K562 (cell line): ENCODE results near the gene KAZALD1. TPM values are rescaled to one million over a fixed set of nuclear protein-coding genes. Genes with fewer than 3 reads are reported as not detected.

Experiments used
- CBX8 ChIP-seq: fragments of 200-600 bp; sonication (generic); IDR thresholded peaks from 2 replicates; pipeline ENCODE4 v1.6.1; 2012; ENCODE audit warnings: borderline replicate concordance, mixed run types, low read depth, mild to moderate bottlenecking, moderate library complexity, mixed read lengths, low read length, control low read depth, inconsistent platforms; ENCODE audit not compliant: poor library complexity, severe bottlenecking; ENCODE audit errors: extremely low read depth
- ELK3 ChIP-seq: fragments of 450-650 bp; formaldehyde crosslinking; IDR thresholded peaks from 2 replicates; pipeline ENCODE4 v1.4.0; 2020; ENCODE audit warnings: mild to moderate bottlenecking
- HDAC3 ChIP-seq: fragments of 450-650 bp; IDR thresholded peaks from 2 replicates; pipeline ENCODE4 v1.6.1; 2018; ENCODE audit warnings: borderline replicate concordance, mild to moderate bottlenecking, moderate library complexity; ENCODE audit not compliant: partially characterized antibody
- NCOA4 ChIP-seq: fragments of 450-650 bp; IDR thresholded peaks from 2 replicates; pipeline ENCODE4 v1.6.1; 2018; ENCODE audit warnings: mild to moderate bottlenecking; ENCODE audit not compliant: partially characterized antibody
- POLR2AphosphoS5 ChIP-seq: IDR thresholded peaks from 2 replicates; pipeline ENCODE4 v1.6.1; 2011; ENCODE audit warnings: mild to moderate bottlenecking, low read depth, low read length, moderate library complexity; ENCODE audit not compliant: control insufficient read depth, insufficient read depth
- PPARD ChIP-seq: fragments of 250-450 bp; sonication (Bioruptor Pico); IDR thresholded peaks from 2 replicates; pipeline ENCODE4 v1.8.0; 2022; ENCODE audit warnings: inconsistent platforms, mild to moderate bottlenecking, moderate library complexity
- RFX1 ChIP-seq: fragments of 450-650 bp; IDR thresholded peaks from 2 replicates; pipeline ENCODE4 v1.6.1; 2016; ENCODE audit warnings: mild to moderate bottlenecking, moderate library complexity
- UBTF ChIP-seq, 2 experiments: IDR thresholded peaks; 2 replicates each; pipeline ENCODE4 v1.6.1; 2012; ENCODE audit warnings: improper control_type of control experiment in 2 of 2, low read depth in 2 of 2, low read length in 2 of 2, borderline replicate concordance in 1 of 2
- ZNF263 ChIP-seq: sonication (generic); formaldehyde crosslinking; IDR thresholded peaks from 2 replicates; pipeline ENCODE4 v1.8.0; 2022; ENCODE audit warnings: mild to moderate bottlenecking, missing genetic modification reagents, borderline replicate concordance
- ZNF407 ChIP-seq: fragments of 450-650 bp; IDR thresholded peaks from 2 replicates; pipeline ENCODE4 v1.6.1; 2016; ENCODE audit warnings: low read depth
- polyA plus RNA-seq, 8 experiments: library from polyadenylated mRNA; depleted of rRNA in 4 of 8; stranded (reverse) in 5 of 8; unstranded in 3 of 8; fragments of >200 nt; fragmentation: Nextera tagmentation in 2 of 8; fragmentation: Illumina TruSeq in 1 of 8; extraction: Ambion mirVana in 2 of 8; extraction: Trizol in 1 of 8; gene quantifications; 2 replicates each; pipeline versions ENCODE4 v1.2.1 to v1.2.3, GENCODE V29; 2011 to 2014; ENCODE audit warnings: inconsistent platforms in 1 of 8, missing spikeins in 1 of 8
- total RNA-seq, 7 experiments: library from RNA; depleted of rRNA in 6 of 7; stranded (reverse); fragments of >200 nt in 6 of 7; fragmentation: Illumina TruSeq in 2 of 7; extraction: Trizol in 2 of 7; gene quantifications; 2 replicates each; pipeline versions ENCODE4 v1.2.1 to v1.2.3, GENCODE V29; 2011 to 2021; ENCODE audit warnings: low replicate concordance in 1 of 7

KAZALD1 gene
- total and polyA plus RNA-seq, 9 of the 15 experiments (the other 6 are each of a cell fraction or from before 2014, with no cell fraction given), result 0.15 to 10.0 (median 4.9) TPM

GRCh38 chr10:101060951-101061623, 702 bp upstream of the KAZALD1 start (continued):
- TF ChIP-seq UBTF (IDR thresholded peaks at IDR 0.05; ENCODE audit: borderline replicate concordance in 1 of 2, low read depth in 2 of 2, low read length in 2 of 2) (peak; percentile 38 to 78; a peak in 1 of 4 replicates), ZNF263 (CRISPR knock-in tag) (peak; percentile 17; the same call in 1 of the 2 replicates), ELK3 (CRISPR knock-in tag) (no peak), CBX8 (no peak), PPARD (CRISPR knock-in tag) (no peak), NCOA4 (no peak), RFX1 (no peak), ZNF407 (no peak), HDAC3 (no peak), POLR2AphosphoS5 (peak; percentile 42; the same call in 1 of the 2 replicates)
